ENCODE measurements around the gene VILL.

- TF ChIP-seq CTCF (IDR thresholded peaks at IDR 0.05) (no peak), POLR2A (IDR thresholded peaks at IDR 0.05) (no peak)
Measured at GRCh38 chr3:38007754-38008090, 17.1 kb downstream of the VILL start.
